Lung (tissue), 12 donors: ENCODE results near the gene FAM200C. TPM values are rescaled to one million over a fixed set of nuclear protein-coding genes. Genes with fewer than 3 reads are reported as not detected.

Experiments
- ATAC-seq: fragments of 200-7000 bp; cut with Tn5 transposase; one replicate; pipeline ENCODE4 v1.9.1; 2020; ENCODE audit warnings: moderate number of reproducible peaks; ENCODE audit not compliant: insufficient read depth, low FRiP score
- DNase-seq, 3 donors: peaks; one replicate each; pipeline ENCODE4 v3.0.0-alpha.2; 2013 to 2017
- H3K27ac ChIP-seq, 2 donors: one replicate each; pipeline ENCODE4 v1.5.1; 2013; ENCODE audit warnings: mild to moderate bottlenecking in 2 of 2, moderate library complexity in 2 of 2, control low read depth in 1 of 2, inconsistent platforms in 1 of 2, low read depth in 1 of 2, low read length in 1 of 2
- H3K27me3 ChIP-seq, 3 donors: one replicate each; pipeline ENCODE4 v1.5.1; 2013; ENCODE audit warnings: low read length in 2 of 3; ENCODE audit not compliant: control insufficient read depth in 3 of 3, insufficient read depth in 3 of 3
- H3K36me3 ChIP-seq, 4 donors: one replicate each; pipeline ENCODE4 v1.5.1; 2013; ENCODE audit warnings: low read length in 4 of 4, mild to moderate bottlenecking in 1 of 4, moderate library complexity in 1 of 4; ENCODE audit not compliant: control insufficient read depth in 4 of 4, insufficient read depth in 4 of 4
- H3K4me1 ChIP-seq, 5 donors: one replicate each; pipeline ENCODE4 v1.5.1; 2013; ENCODE audit warnings: low read length in 5 of 5, mild to moderate bottlenecking in 2 of 5, moderate library complexity in 1 of 5; ENCODE audit not compliant: control insufficient read depth in 5 of 5, insufficient read depth in 5 of 5
- H3K4me3 ChIP-seq: one replicate; pipeline ENCODE4 v1.5.1; 2013; ENCODE audit warnings: mild to moderate bottlenecking, control low read depth, moderate library complexity
- H3K9ac ChIP-seq, 2 donors: one replicate each; pipeline ENCODE4 v1.5.1; 2013; ENCODE audit warnings: low read length in 2 of 2, control low read depth in 1 of 2; ENCODE audit not compliant: insufficient read depth in 1 of 2
- H3K9me3 ChIP-seq, 4 donors: one replicate each; pipeline ENCODE4 v1.5.1; 2013; ENCODE audit warnings: low read length in 3 of 4, mild to moderate bottlenecking in 1 of 4, moderate library complexity in 1 of 4; ENCODE audit not compliant: control insufficient read depth in 4 of 4, insufficient read depth in 3 of 4
- CTCF ChIP-seq: IDR thresholded peaks from 2 replicates; pipeline ENCODE4 v1.5.1; 2012; ENCODE audit warnings: mild to moderate bottlenecking; ENCODE audit errors: control extremely low read depth, extremely low read depth
- WGBS, 2 donors: extraction: QIAGEN DNeasy Blood & Tissue Kit; methylation state at CpG; one replicate each; pipeline ENCODE4 v1.1.7; 2013; 5-methylcytosine and 5-hydroxymethylcytosine counted together
- polyA plus RNA-seq, 2 donors: library from polyadenylated mRNA; stranded (reverse); fragments of 200-250 nt; gene quantifications; one replicate each; pipeline ENCODE4 v1.2.1, GENCODE V29; 2013
- total RNA-seq, 2 donors: library from RNA; depleted of rRNA in 1 of 2; stranded (reverse); fragments of >200 nt in 1 of 2; gene quantifications; one replicate each; pipeline ENCODE4 v1.2.1, GENCODE V29; 2014 to 2021
- donor health status: control.
- donor health status: control.
- donor health status: Bipolar disorder and iron deficiency.
- donor health status: healthy.
- donor health status: DM: yes; HTN: yes; CAD: no.

The FAM200C gene
- total and polyA plus RNA-seq, 4 donors = 1.1 to 12.3 (median 3.7) TPM

DNA sequence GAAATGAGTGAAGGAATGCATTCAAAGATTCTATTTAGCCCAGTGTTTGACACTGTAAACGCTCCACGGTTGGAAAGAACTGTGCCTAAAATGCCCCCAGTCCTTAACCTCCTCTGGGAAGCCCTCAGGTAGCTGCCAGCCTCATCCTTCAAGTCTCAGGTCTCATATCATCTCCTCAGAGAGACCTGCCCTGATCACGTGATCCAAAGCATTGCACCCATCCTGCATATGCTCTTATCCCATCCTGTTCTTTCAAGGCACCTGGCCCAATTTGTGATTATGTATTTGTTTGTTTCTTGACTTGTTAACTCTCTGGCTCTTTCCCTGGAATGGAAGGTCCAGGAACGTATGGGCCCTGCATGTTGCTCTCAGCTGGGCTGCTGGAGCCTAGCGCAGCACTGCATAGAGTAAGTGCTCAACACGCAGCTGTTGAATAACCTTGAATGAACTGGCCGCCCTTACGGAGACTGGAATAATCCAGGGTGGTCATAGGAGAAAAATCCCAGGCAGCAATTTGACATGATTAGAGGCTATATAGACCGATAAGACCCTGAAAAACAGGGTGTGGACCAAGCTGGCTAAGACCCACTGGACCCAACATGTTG, 38.1 kb downstream of the FAM200C start:
- Histone ChIP-seq H3K36me3 (no peaks in the 10 kb centered on the region), H3K4me3 (no peak overlapping the region), H3K27me3 (no peaks in the 10 kb centered on the region), H3K9me3 (no peaks in the 10 kb centered on the region), H3K9ac (no peak overlapping the region), H3K4me1 (peaks cover 0 to 28% (median 8%) of the 10 kb centered on the region in 5 donors), H3K27ac (no peak overlapping the region)
- no peak for ATAC-seq
- TF ChIP-seq CTCF = no peak
- no peak for DNase-seq
- WGBS, 2 donors = 85 to 88% methylated on average over 9 of the region's 9 CpGs

GRCh38 chr5:160360310-160360709, 39.5 kb downstream of the FAM200C start:
- H3K27me3 ChIP-seq = no peaks in the 10 kb centered on the region
- ATAC-seq = no peak
- H3K36me3 ChIP-seq = no peaks in the 10 kb centered on the region
- H3K4me3 ChIP-seq = no peak overlapping the region
- WGBS, 2 donors = 66 to 83% methylated on average over 3 of the region's 3 CpGs
- no peak overlapping the region for H3K9ac ChIP-seq
- no peaks in the 10 kb centered on the region for H3K9me3 ChIP-seq
- no peak for DNase-seq
- H3K27ac ChIP-seq = no peak overlapping the region
- no peak for TF ChIP-seq CTCF
- peaks cover 0 to 39% (median 12%) of the 10 kb centered on the region in 5 donors for H3K4me1 ChIP-seq

DNA sequence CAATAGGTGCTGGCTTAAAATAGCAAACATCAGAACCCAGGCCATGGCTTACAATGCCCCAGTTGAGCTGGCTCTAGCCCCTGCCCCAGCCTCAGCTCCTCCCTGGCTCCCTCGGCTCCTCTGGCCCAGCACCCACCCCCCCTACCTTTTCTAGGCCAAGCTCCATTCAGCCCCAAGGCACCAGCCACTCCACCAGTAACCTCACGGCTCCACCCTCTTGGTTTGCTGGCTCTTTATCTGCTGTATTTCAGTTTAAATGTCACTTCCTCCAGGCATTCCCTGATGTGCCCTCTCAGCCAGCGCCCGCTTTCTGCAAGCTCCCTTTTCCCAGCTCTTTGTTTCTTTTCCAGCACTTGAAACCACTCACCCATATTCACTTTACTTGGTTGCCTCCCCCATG, 40.0 kb downstream of the FAM200C start:
- Histone ChIP-seq H3K9me3 (no peaks in the 10 kb centered on the region), H3K4me1 (peaks cover 0 to 39% (median 12%) of the 10 kb centered on the region in 5 donors), H3K9ac (no peak overlapping the region), H3K27me3 (no peaks in the 10 kb centered on the region), H3K4me3 (no peak overlapping the region), H3K36me3 (no peaks in the 10 kb centered on the region), H3K27ac (peak overlapping the region in 1 of 2 donors; percentile 60)
- TF ChIP-seq CTCF = no peak
- DNase-seq (no peak), ATAC-seq (no peak)
- WGBS, 2 donors = 45 to 58% methylated on average over 4 of the region's 4 CpGs

- no peak overlapping the region for H3K27ac ChIP-seq
- WGBS, 2 donors = 0 to 1% methylated on average over 1 of the region's 1 CpG
These were observed 40.6 kb downstream of the FAM200C start for GRCh38 chr5:160359242-160359641.

More at GRCh38 chr5:160359242-160359641, 40.6 kb downstream of the FAM200C start:
- ATAC-seq = no peak
- H3K9me3 ChIP-seq = no peaks in the 10 kb centered on the region
- H3K9ac ChIP-seq = no peak overlapping the region
- H3K27me3 ChIP-seq = no peaks in the 10 kb centered on the region
- peaks cover 0 to 39% (median 12%) of the 10 kb centered on the region in 5 donors for H3K4me1 ChIP-seq
- H3K36me3 ChIP-seq = no peaks in the 10 kb centered on the region
- DNase-seq = peak in 1 of 3 donors; percentile 53
- no peak overlapping the region for H3K4me3 ChIP-seq
- TF ChIP-seq CTCF = no peak
